Stimulated activated naive CD4-positive, alpha-beta T cell (primary cell): Measurements from ENCODE around the gene CPO.

Experiments
- DNase-seq, 6 experiments: peaks; one replicate each; lab custom pipeline; 2025; lab: John Stamatoyannopoulos, UW

Gene CPO

DNA sequence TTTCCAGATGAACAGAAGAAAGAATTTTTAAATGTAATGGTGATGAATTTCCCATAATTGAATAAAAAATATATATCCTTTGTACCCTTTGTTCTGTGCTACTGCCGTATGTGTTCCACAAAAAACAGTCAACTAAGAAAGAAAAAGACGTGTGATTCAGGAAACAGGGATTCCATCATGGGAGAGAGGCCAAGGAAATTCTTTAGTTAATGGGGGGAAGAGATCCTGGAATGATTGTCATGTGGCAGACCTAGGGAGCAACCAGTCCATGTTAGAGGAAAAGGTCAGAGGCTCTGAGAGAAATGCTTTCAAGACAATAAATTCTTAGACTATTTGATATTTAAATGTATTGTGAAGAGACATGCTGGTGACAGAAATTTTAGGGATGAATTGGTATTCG is 76.6 kb downstream of the CPO start:
- DNase-seq, result no peak
